IMR-90 (cell line): Measurements from ENCODE around the gene ELSPBP1.

ENCODE experiments used
- BHLHE40 ChIP-seq: fragments of 150-350 bp; IDR thresholded peaks from 2 replicates; pipeline ENCODE4 v1.6.1; 2016; ENCODE audit warnings: mild to moderate bottlenecking, low read depth, low read length
- CEBPB ChIP-seq: IDR thresholded peaks from 2 replicates; pipeline ENCODE4 v1.6.1; 2012; ENCODE audit warnings: low read depth, low read length, improper control_type of control experiment
- CTCF ChIP-seq: conservative IDR thresholded peaks from 2 replicates; pipeline ENCODE4 v1.5.1; 2012; ENCODE audit warnings: mild to moderate bottlenecking, low read depth, low read length, improper control_type of control experiment
- FOS ChIP-seq: fragments of 150-350 bp; IDR thresholded peaks from 2 replicates; pipeline ENCODE4 v1.6.1; 2016; ENCODE audit warnings: low read depth, low read length
- POLR2A ChIP-seq: IDR thresholded peaks from 2 replicates; pipeline ENCODE4 v1.6.1; 2012; ENCODE audit warnings: mild to moderate bottlenecking, low read depth, low read length
- RAD21 ChIP-seq: IDR thresholded peaks from 2 replicates; pipeline ENCODE4 v1.6.1; 2012; ENCODE audit warnings: low read length, improper control_type of control experiment

GRCh38 chr19:48060381-48060780 lies 65.9 kb downstream of the ELSPBP1 start:
- TF ChIP-seq BHLHE40: no peak
- TF ChIP-seq CEBPB: no peak
- no peak for TF ChIP-seq CTCF
- no peak for TF ChIP-seq RAD21
- TF ChIP-seq POLR2A: no peak
- no peak for TF ChIP-seq FOS
